ENCODE data around the gene CPNE4.

The CPNE4 gene

GRCh38 chr3:131925571-131925970, 109.2 kb downstream of the CPNE4 start:
- in situ Hi-C loops (cut with HindIII; ENCODE audit: low sequenced_read_pairs): no loop called here
- no peak overlapping the region for H3K4me3 ChIP-seq (ENCODE audit: low read depth, low read length)
- DNase-seq (ENCODE audit: low read depth, low spot score): no peak
- TF ChIP-seq CTCF (IDR thresholded peaks at IDR 0.05; ENCODE audit: low read depth, low read length): no peak

DNA sequence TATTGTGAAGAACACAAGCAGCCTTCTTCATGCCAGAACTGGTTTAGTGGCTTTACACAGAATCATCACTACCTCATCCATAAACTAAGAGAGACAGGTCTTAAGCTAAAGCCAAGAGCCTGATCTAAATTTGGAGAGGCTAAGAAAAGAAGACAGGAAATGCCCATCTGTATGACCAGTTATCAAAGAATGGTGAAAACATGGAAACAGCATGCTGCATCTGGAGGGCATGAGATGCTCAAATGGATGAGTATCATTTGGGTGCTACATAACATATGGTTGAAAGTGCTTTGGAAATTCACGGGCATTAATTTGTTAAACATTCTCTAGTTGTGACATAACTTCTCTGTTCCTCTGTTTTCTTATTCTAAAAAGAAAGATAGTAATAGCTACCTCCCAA, 112.5 kb downstream of the CPNE4 start:
- TF ChIP-seq CTCF (IDR thresholded peaks at IDR 0.05; ENCODE audit: low read depth, low read length): no peak
- in situ Hi-C loops (cut with HindIII; ENCODE audit: low sequenced_read_pairs): no loop called here
- DNase-seq (ENCODE audit: low read depth, low spot score): no peak
- no peak overlapping the region for H3K4me3 ChIP-seq (ENCODE audit: low read depth, low read length)

GRCh38 chr3:131917006-131917405, 117.8 kb downstream of the CPNE4 start:
- TF ChIP-seq CTCF (IDR thresholded peaks at IDR 0.05; ENCODE audit: low read depth, low read length): no peak
- no peak overlapping the region for H3K4me3 ChIP-seq (ENCODE audit: low read depth, low read length)
- in situ Hi-C loops (cut with HindIII; ENCODE audit: low sequenced_read_pairs): no loop called here
- peak; percentile 24 for DNase-seq (ENCODE audit: low read depth, low spot score)

DNA sequence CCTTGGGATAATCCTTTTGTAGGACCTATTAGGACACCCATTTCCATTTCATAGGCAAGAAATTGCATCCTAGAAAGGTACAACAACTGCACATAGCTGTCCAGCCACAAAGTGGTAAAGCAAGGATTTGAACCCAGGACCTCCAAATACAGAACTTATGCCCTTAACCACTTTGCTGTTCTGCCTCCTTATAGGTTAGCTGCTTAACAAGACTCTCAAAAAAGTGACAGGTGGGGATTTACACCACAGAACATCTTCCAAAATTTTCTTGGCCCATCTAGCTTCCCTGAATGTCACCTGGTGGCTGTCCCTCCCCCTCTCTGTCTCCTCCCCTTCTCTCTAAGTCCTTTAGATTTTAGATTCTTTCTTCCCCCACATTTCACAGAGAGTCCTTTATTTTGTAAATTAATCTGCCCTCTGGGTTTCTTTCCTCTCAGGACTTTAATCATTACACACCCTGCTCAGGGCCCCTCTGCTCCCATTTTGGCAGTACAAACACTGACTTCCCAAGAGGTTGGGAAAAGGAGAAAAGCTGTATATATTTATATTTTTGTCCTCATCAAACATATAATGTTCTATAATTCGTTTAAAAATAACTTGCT, 120.6 kb downstream of the CPNE4 start:
- DNase-seq (ENCODE audit: low read depth, low spot score): no peak
- no peak for TF ChIP-seq CTCF (IDR thresholded peaks at IDR 0.05; ENCODE audit: low read depth, low read length)
- in situ Hi-C loops (cut with HindIII; ENCODE audit: low sequenced_read_pairs): no loop called here
- no peak overlapping the region for H3K4me3 ChIP-seq (ENCODE audit: low read depth, low read length)

DNA sequence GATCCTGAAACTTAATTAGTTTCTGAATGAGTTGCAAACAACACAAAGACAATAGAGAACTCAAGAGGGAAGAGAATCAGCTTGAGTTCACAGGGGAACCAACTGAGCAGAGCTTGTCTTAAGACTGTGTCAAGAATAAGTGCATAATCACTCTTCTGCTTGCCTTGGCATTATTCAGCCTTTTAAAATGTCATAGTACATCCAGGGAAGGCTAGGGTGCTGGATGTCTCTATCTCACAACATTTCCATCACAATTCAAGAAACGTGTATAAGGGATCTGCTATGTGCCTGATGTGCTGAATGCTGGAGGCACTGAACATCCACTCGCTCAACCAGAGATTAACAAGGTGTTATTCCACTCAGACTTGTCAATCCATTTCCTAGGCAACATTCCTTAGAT, 122.6 kb downstream of the CPNE4 start:
- no peak overlapping the region for H3K4me3 ChIP-seq (ENCODE audit: low read depth, low read length)
- in situ Hi-C loops (cut with HindIII; ENCODE audit: low sequenced_read_pairs): no loop called here
- no peak for DNase-seq (ENCODE audit: low read depth, low spot score)
- no peak for TF ChIP-seq CTCF (IDR thresholded peaks at IDR 0.05; ENCODE audit: low read depth, low read length)

DNA sequence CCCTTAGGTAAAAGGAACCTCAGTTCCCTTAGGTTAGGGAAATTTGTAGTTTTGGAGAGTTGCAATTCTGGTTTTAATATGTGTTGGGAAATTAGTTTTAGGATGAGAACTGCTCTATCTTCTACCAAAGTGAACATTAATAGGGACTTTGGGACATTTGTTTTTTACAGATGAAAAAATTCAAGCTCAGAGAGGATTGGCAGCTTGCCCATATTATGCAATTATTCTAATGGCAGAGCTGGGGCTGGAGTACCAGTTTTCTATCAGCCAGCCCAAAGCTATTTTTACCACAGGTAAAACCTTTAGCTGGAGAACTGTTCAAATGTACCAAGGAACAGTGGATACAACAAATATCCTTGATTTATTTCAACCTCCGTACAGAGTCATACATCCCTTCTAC, 127.0 kb downstream of the CPNE4 start:
- TF ChIP-seq CTCF (IDR thresholded peaks at IDR 0.05; ENCODE audit: low read depth, low read length): no peak
- H3K4me3 ChIP-seq (ENCODE audit: low read depth, low read length): no peak overlapping the region
- peak; percentile 10 for DNase-seq (ENCODE audit: low read depth, low spot score)
- in situ Hi-C loops (cut with HindIII; ENCODE audit: low sequenced_read_pairs): no loop called here

GRCh38 chr3:131903988-131904415, 130.8 kb downstream of the CPNE4 start:
- no peak for TF ChIP-seq CTCF (IDR thresholded peaks at IDR 0.05; ENCODE audit: low read depth, low read length)
- H3K4me3 ChIP-seq (ENCODE audit: low read depth, low read length): no peak overlapping the region
- peak; percentile 99 for DNase-seq (ENCODE audit: low read depth, low spot score)
- in situ Hi-C loops (cut with HindIII; ENCODE audit: low sequenced_read_pairs): no loop called here

Measured in astrocyte of the spinal cord (primary cell).